Measurements from ENCODE around the gene ONECUT1. TPM values are rescaled to one million over a fixed set of nuclear protein-coding genes. Genes with fewer than 3 reads are reported as not detected.

The ONECUT1 gene
- total and polyA plus RNA-seq, 2 of the 8 experiments (the other 6 are each of a cell fraction or from before 2014, with no cell fraction given): 0.65 to 6.4 TPM

GRCh38 chr15:52710050-52710707, 80.0 kb downstream of the ONECUT1 start:
- H3K14ac ChIP-seq (ENCODE audit: insufficient read length): no peak overlapping the region
- POLR2A ChIA-PET (ENCODE audit: partially characterized antibody): interaction anchor here (1.0 to 2.2 kb wide), 9 partner anchors 23 to 448 kb away, joined by 3 to 6 read pairs (median 3); partner anchors contain the start of gene ARPP19

More at GRCh38 chr15:52710050-52710707, 80.0 kb downstream of the ONECUT1 start:
- Histone ChIP-seq H3K79me2 (ENCODE audit: control insufficient read depth in 1 of 2, insufficient read depth in 2 of 2, low read length in 2 of 2) (no peaks in the 10 kb centered on the region), H4K20me1 (replicated peaks in 1 of 2; ENCODE audit: control insufficient read depth in 1 of 2, insufficient read depth in 2 of 2, low read length in 2 of 2) (no peaks in the 10 kb centered on the region), H3K23ac (ENCODE audit: insufficient read length) (no peak overlapping the region), H3K18ac (ENCODE audit: extremely low read depth, low read length) (peak overlapping the region; percentile 72), H4K91ac (replicated peaks; ENCODE audit: insufficient read length, low read length) (no peak overlapping the region), H3K9ac (replicated peaks in 1 of 4; ENCODE audit: extremely low read depth in 1 of 4, low read depth in 3 of 4, low read length in 3 of 4) (no peak overlapping the region), H2AK5ac (ENCODE audit: low read depth, low read length) (no peak overlapping the region), H2BK120ac (replicated peaks; ENCODE audit: low read depth, low read length) (peak overlapping the region; percentile 29), H2BK5ac (ENCODE audit: low read depth, low read length) (0 out of 2 replicates have a peak overlapping the region, but pooled peaks have one; percentile 22), H4K5ac (ENCODE audit: insufficient read length, low read depth, low read length) (no peak overlapping the region), H4K8ac (ENCODE audit: extremely low read depth, insufficient read depth, low read length) (peak overlapping the region; percentile 30; the same call in 1 of the 2 replicates), H3K4me2 (ENCODE audit: insufficient read depth in 1 of 2, low read depth in 2 of 2, low read length in 2 of 2) (peak overlapping the region; percentile 90 to 93; a peak in 3 of 4 replicates), H3K36me3 (ENCODE audit: control insufficient read depth in 2 of 4, insufficient read depth in 4 of 4, low read length in 3 of 4) (no peaks in the 10 kb centered on the region), H3K56ac (replicated peaks; ENCODE audit: insufficient read length, low read depth, low read length) (no peak overlapping the region), H3K79me1 (ENCODE audit: low read depth, low read length) (no peaks in the 10 kb centered on the region), H3K4ac (replicated peaks; ENCODE audit: insufficient read length, low read depth, low read length) (no peak overlapping the region), H3K4me1 (replicated peaks in 1 of 4; ENCODE audit: control insufficient read depth in 3 of 4, insufficient read depth in 4 of 4, low read length in 3 of 4) (peaks cover 0 to 8% (median 3%) of the 10 kb centered on the region in 4 experiments; a peak in 4 of 7 replicates), H2BK20ac (ENCODE audit: low read length) (no peak overlapping the region), H3K27me3 (replicated peaks in 1 of 4; ENCODE audit: control insufficient read depth in 3 of 4, extremely low read depth in 1 of 4, insufficient read depth in 3 of 4, low read length in 3 of 4) (no peaks in the 10 kb centered on the region), H2BK15ac (ENCODE audit: low read length) (0 out of 2 replicates have a peak overlapping the region, but pooled peaks have one; percentile 55), H3K23me2 (ENCODE audit: low read depth, low read length) (peaks cover 2% of the 10 kb centered on the region; the same call in 1 of the 2 replicates), H2AFZ (ENCODE audit: low read length) (peak overlapping the region; percentile 84), H3K4me3 (ENCODE audit: extremely low read depth in 1 of 4, insufficient read depth in 2 of 4, low read depth in 3 of 4, low read length in 4 of 4) (peak overlapping the region in 1 of 4 experiments; percentile 60; a peak in 1 of 8 replicates), H2BK12ac (ENCODE audit: low read depth, low read length) (no peak overlapping the region), H3K27ac (ENCODE audit: low read depth, low read length) (no peak overlapping the region), H3K9me3 (ENCODE audit: insufficient read depth in 2 of 2, low read depth in 1 of 2, low read length in 1 of 2) (no peaks in the 10 kb centered on the region)
- DNase-seq (ENCODE audit: low read depth in 1 of 2, low spot score in 2 of 2) (no peak), FAIRE-seq (no peak)
- TF ChIP-seq KDM1A (IDR thresholded peaks at IDR 0.05; ENCODE audit: borderline replicate concordance, low read length) (peak; percentile 80; the same call in 1 of the 2 replicates), JUN (IDR thresholded peaks at IDR 0.05; ENCODE audit: low read depth, low read length) (no peak), HDAC2 (IDR thresholded peaks at IDR 0.05; ENCODE audit: borderline replicate concordance in 1 of 2, low read depth in 2 of 2, low read length in 2 of 2) (peak in 1 of 2 experiments; percentile 47; a peak in 1 of 4 replicates)
- 100% methylated on average over 1 of the region's 1 CpG; no CpG with 5 or more reads in 1 of the 2 experiments for WGBS, 2 experiments (ENCODE audit: extremely low coverage in 1 of 2, insufficient coverage in 1 of 2, insufficient read length in 1 of 2, insufficient replicate concordance in 2 of 2, low coverage in 1 of 2, low lambda C conversion rate in 2 of 2, missing lambda C conversion rate in 1 of 2)
- CTCF ChIA-PET (ENCODE audit: partially characterized antibody): interaction anchor here (0.8 to 1.4 kb wide), 4 partner anchors 24 to 454 kb away, joined by 3 to 5 read pairs (median 4); no protein-coding TSS in a partner anchor
